Panc1 (cell line): ENCODE measurements around the gene GRID1.

Experiments used
- POLR2AphosphoS5 ChIP-seq: IDR thresholded peaks from 2 replicates; pipeline ENCODE4 v1.6.1; 2012; ENCODE audit warnings: mild to moderate bottlenecking, low read depth, low read length, moderate library complexity
- TF ChIP-seq, protein P1 (sequence below): fragments of 450-650 bp; IDR thresholded peaks from 2 replicates; pipeline ENCODE4 v1.5.1; 2017; ENCODE audit warnings: mild to moderate bottlenecking

- TF ChIP-seq, protein P1, sequence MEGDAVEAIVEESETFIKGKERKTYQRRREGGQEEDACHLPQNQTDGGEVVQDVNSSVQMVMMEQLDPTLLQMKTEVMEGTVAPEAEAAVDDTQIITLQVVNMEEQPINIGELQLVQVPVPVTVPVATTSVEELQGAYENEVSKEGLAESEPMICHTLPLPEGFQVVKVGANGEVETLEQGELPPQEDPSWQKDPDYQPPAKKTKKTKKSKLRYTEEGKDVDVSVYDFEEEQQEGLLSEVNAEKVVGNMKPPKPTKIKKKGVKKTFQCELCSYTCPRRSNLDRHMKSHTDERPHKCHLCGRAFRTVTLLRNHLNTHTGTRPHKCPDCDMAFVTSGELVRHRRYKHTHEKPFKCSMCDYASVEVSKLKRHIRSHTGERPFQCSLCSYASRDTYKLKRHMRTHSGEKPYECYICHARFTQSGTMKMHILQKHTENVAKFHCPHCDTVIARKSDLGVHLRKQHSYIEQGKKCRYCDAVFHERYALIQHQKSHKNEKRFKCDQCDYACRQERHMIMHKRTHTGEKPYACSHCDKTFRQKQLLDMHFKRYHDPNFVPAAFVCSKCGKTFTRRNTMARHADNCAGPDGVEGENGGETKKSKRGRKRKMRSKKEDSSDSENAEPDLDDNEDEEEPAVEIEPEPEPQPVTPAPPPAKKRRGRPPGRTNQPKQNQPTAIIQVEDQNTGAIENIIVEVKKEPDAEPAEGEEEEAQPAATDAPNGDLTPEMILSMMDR, result no peak
- no peak for TF ChIP-seq POLR2AphosphoS5
Observed at GRCh38 chr10:86113501-86113900, 253.1 kb downstream of the GRID1 start.
